SK-N-SH (cell line): Measurements from ENCODE around the gene NF2. TPM values are rescaled to one million over a fixed set of nuclear protein-coding genes. Genes with fewer than 3 reads are reported as not detected.
A peak's percentile ranks its signal among the peaks of the same experiment; 100 is the strongest.

Experiments used
- CTCF ChIA-PET: fragments of 300-600, 350-600 bp; formaldehyde crosslinking; extraction: SDS; loops from one replicate; lab custom pipeline; 2021; lab: Yijun Ruan, JAX
- POLR2A ChIA-PET: fragments of 350-600 bp; sonication (Branson Sonifier 250); formaldehyde crosslinking; extraction: SDS; loops from one replicate; lab custom pipeline; 2020; ENCODE audit warnings: antibody characterized with exemption, inconsistent platforms; lab: Yijun Ruan, JAX
- DNase-seq: peaks from one replicate; pipeline ENCODE4 v3.0.0; 2012
- H2AFZ ChIP-seq: fragments of 200-600 bp; sonication (generic); 2 replicates; pipeline ENCODE4 v1.8.1; 2016; ENCODE audit warnings: antibody characterized with exemption, mild to moderate bottlenecking, low read depth
- H3F3A ChIP-seq: fragments of 200-600 bp; sonication (generic); replicated peaks from 2 replicates; pipeline ENCODE3; 2016; ENCODE audit warnings: antibody characterized with exemption, mild to moderate bottlenecking; ENCODE audit not compliant: insufficient read depth
- H3K27ac ChIP-seq, 2 experiments: fragments of 200-500 bp in 1 of 2; fragments of 200-600 bp in 1 of 2; sonication (Bioruptor generic) in 1 of 2; sonication (generic), shearing (Covaris generic) in 1 of 2; 2 replicates each; pipeline versions ENCODE4 v1.5.1 to v1.6.1; 2014 to 2016; ENCODE audit warnings: low read depth in 2 of 2, inconsistent platforms in 1 of 2, low read length in 1 of 2, mild to moderate bottlenecking in 1 of 2, mixed read lengths in 1 of 2
- H3K27me3 ChIP-seq: fragments of 200-600 bp; sonication (generic), shearing (Covaris generic); 2 replicates; pipeline ENCODE4 v1.6.1; 2016; ENCODE audit warnings: mixed run types; ENCODE audit not compliant: insufficient read depth
- H3K36me3 ChIP-seq, 2 experiments: fragments of 200-500 bp in 1 of 2; fragments of 200-600 bp in 1 of 2; sonication (Bioruptor generic) in 1 of 2; sonication (generic) in 1 of 2; replicated peaks in 1 of 2; 2 replicates each; pipeline versions ENCODE3 to v1.5.1; 2014 to 2016; ENCODE audit warnings: low read length in 1 of 2, mild to moderate bottlenecking in 1 of 2; ENCODE audit not compliant: insufficient read depth in 2 of 2, control insufficient read depth in 1 of 2
- H3K4me1 ChIP-seq, 2 experiments: fragments of 200-500 bp in 1 of 2; fragments of 200-600 bp in 1 of 2; sonication (Bioruptor generic) in 1 of 2; sonication (generic), shearing (Covaris generic) in 1 of 2; 2 replicates each; pipeline versions ENCODE4 v1.5.1 to v1.6.1; 2014 to 2016; ENCODE audit warnings: low read depth in 1 of 2, low read length in 1 of 2, mixed run types in 1 of 2; ENCODE audit not compliant: insufficient read depth in 2 of 2, control insufficient read depth in 1 of 2
- H3K4me2 ChIP-seq: fragments of 200-600 bp; sonication (generic), shearing (Covaris generic); 2 replicates; pipeline ENCODE4 v1.6.1; 2017; ENCODE audit warnings: mixed run types
- H3K4me3 ChIP-seq, 2 experiments: fragments of 200-500 bp in 1 of 2; fragments of 200-600 bp in 1 of 2; sonication (Bioruptor generic) in 1 of 2; sonication (generic), shearing (Covaris generic) in 1 of 2; 2 replicates each; pipeline versions ENCODE4 v1.5.1 to v1.8.1; 2014 to 2016; ENCODE audit warnings: low read depth in 2 of 2, inconsistent platforms in 1 of 2, low read length in 1 of 2, mild to moderate bottlenecking in 1 of 2, mixed read lengths in 1 of 2, moderate library complexity in 1 of 2
- H3K79me2 ChIP-seq: fragments of 200-600 bp; sonication (generic); 2 replicates; pipeline ENCODE4 v1.8.1; 2017; ENCODE audit warnings: mild to moderate bottlenecking; ENCODE audit not compliant: insufficient read depth
- H3K9ac ChIP-seq: fragments of 200-600 bp; sonication (generic); 2 replicates; pipeline ENCODE4 v1.6.1; 2017; ENCODE audit warnings: mixed run types
- H3K9me2 ChIP-seq: fragments of 200-600 bp; sonication (generic); 2 replicates; pipeline ENCODE4 v1.6.1; 2017; ENCODE audit warnings: mixed run types
- H3K9me3 ChIP-seq: fragments of 200-600 bp; sonication (generic); 2 replicates; pipeline ENCODE4 v1.6.1; 2017; ENCODE audit warnings: mixed run types, mild to moderate bottlenecking, moderate library complexity
- H4K20me1 ChIP-seq: fragments of 200-600 bp; sonication (generic); 2 replicates; pipeline ENCODE4 v1.6.1; 2017; ENCODE audit warnings: mild to moderate bottlenecking, mixed run types; ENCODE audit not compliant: insufficient read depth
- MXI1 ChIP-seq: IDR thresholded peaks from 2 replicates; pipeline ENCODE4 v1.6.1; 2012; ENCODE audit warnings: mild to moderate bottlenecking, low read depth, low read length, improper control_type of control experiment
- POLR2AphosphoS5 ChIP-seq: IDR thresholded peaks from 2 replicates; pipeline ENCODE4 v1.6.1; 2012; ENCODE audit warnings: low read depth, low read length
- RXRA ChIP-seq: IDR thresholded peaks from 2 replicates; pipeline ENCODE4 v1.4.0; 2012; ENCODE audit warnings: low read depth, mild to moderate bottlenecking, borderline replicate concordance
- TAF1 ChIP-seq: IDR thresholded peaks from 2 replicates; pipeline ENCODE4 v1.6.1; 2012; ENCODE audit warnings: low read depth, mild to moderate bottlenecking, low read length, moderate library complexity, borderline replicate concordance
- YY1 ChIP-seq: IDR thresholded peaks from 2 replicates; pipeline ENCODE4 v1.4.0; 2012; ENCODE audit warnings: low read depth, mild to moderate bottlenecking
- WGBS: methylation state at CpG from one replicate; pipeline ENCODE4 v1.1.6; 2017; ENCODE audit warnings: low lambda C conversion rate; 5-methylcytosine and 5-hydroxymethylcytosine counted together
- polyA plus RNA-seq, 3 experiments: library from polyadenylated mRNA; depleted of rRNA; stranded (reverse); fragments of >200 nt; gene quantifications; 2 replicates each; pipeline ENCODE4 v1.2.3, GENCODE V29; 2012
- TF ChIP-seq, protein P1 (sequence below): fragments of 200-600 bp; sonication (generic); IDR thresholded peaks from 2 replicates; pipeline ENCODE4 v1.6.1; 2017; ENCODE audit warnings: antibody characterized with exemption, mild to moderate bottlenecking, moderate library complexity

Gene NF2
- polyA plus RNA-seq, 1 of the 3 experiments (the other 2 are of a cell fraction): 44.1 TPM

DNA sequence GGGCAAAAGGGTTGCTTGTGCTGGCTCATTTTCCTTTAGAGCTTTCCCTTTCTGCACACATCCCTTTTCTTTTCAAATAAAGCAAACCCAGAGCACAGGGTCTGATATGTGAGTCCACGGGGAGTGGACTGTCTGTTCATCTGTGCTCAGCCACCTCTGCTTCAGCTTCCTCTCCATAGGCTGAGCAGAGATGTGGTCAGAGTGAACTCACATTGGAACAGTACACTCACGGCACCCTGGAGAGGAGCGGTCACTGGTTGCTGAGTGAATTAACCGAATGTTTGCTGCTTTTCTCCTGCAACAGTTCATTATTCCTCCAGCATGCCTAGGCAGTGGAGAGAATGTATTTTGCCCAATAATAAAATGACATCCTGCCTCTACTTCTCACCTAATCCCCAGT is 80.1 kb downstream of the NF2 start (continued):
- TF ChIP-seq TAF1 (no peak), YY1 (no peak)

DNA sequence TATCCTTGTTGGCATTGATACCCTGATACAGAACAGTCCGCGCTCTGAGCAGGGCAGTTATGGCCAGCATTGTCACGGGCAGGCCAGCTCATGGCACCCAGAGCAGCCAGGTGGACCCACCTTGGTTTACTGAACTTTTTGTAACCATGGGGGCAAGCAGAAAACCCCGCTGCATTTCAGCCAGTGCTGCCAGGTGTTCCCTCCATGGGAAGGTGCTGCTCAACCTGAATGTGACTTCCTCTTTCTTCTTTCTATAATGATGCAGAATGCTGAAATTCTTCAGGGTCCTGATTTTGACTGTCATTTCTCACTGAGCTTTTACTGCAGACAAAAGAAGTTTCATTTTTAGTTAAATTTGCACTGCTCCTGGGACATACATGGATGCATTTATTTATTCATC is 80.8 kb downstream of the NF2 start:
- DNase-seq: no peak
- TF ChIP-seq, protein P1, sequence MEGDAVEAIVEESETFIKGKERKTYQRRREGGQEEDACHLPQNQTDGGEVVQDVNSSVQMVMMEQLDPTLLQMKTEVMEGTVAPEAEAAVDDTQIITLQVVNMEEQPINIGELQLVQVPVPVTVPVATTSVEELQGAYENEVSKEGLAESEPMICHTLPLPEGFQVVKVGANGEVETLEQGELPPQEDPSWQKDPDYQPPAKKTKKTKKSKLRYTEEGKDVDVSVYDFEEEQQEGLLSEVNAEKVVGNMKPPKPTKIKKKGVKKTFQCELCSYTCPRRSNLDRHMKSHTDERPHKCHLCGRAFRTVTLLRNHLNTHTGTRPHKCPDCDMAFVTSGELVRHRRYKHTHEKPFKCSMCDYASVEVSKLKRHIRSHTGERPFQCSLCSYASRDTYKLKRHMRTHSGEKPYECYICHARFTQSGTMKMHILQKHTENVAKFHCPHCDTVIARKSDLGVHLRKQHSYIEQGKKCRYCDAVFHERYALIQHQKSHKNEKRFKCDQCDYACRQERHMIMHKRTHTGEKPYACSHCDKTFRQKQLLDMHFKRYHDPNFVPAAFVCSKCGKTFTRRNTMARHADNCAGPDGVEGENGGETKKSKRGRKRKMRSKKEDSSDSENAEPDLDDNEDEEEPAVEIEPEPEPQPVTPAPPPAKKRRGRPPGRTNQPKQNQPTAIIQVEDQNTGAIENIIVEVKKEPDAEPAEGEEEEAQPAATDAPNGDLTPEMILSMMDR: no peak
- ChIA-PET CTCF (interaction anchor here (0.8 to 2.7 kb wide), 5 partner anchors 9 to 404 kb away, joined by 3 to 10 read pairs (median 7); no protein-coding TSS in a partner anchor), POLR2A (no interaction called here)
- Histone ChIP-seq H3K9ac (no peak overlapping the region), H3K4me1 (peaks cover 0 to 2% of the 10 kb centered on the region in 2 experiments; a peak in 1 of 4 replicates), H3K4me2 (no peak overlapping the region), H3K27me3 (no peaks in the 10 kb centered on the region), H3K27ac (no peak overlapping the region), H3K36me3 (peaks cover 13 to 44% of the 10 kb centered on the region in 2 experiments), H3K9me3 (no peaks in the 10 kb centered on the region), H3K79me2 (no peaks in the 10 kb centered on the region), H3K4me3 (no peak overlapping the region), H3F3A (no peaks in the 10 kb centered on the region), H2AFZ (no peak overlapping the region), H4K20me1 (no peaks in the 10 kb centered on the region), H3K9me2 (no peaks in the 10 kb centered on the region)
- 83% methylated on average over 2 of the region's 4 CpGs for WGBS

DNA sequence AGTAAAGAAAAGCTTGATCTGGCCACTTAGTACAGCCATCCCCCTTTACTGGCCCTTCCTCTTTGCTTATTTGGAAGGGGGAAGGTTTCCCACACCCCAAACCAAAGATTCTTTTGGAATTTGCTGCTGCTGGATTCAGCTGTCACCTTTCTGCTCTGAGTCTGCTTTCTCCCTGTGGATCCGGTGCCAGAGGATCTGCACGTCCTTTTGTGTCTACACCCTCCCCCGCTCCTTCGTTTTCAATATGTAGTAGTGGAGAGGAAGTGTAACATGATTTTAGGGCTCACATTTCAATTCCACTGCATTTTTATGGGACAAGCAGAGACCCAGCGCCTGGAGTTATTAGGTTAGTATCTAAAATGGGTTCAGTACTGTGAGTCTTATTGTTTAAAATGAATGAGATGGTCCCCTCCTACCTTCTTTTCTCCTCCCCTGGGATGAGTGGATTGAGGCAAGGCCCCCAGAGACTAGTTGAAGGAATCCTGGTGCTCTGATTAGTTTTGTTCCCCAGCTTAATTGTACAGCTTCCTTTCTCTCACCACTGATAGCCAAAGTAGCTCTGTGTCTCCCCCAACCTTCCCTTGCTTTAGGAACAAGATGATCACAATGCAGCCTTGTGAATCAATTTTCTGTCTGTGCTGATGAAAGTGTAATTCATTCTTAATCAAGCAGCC is 85.9 kb downstream of the NF2 start:
- H3K4me1 ChIP-seq: peaks cover 15 to 40% of the 10 kb centered on the region in 2 experiments
- peaks cover 8% of the 10 kb centered on the region for H4K20me1 ChIP-seq
- H3K27me3 ChIP-seq: no peaks in the 10 kb centered on the region
- no peak overlapping the region for H2AFZ ChIP-seq
- no peaks in the 10 kb centered on the region for H3K9me2 ChIP-seq
- WGBS: 87% methylated on average over 5 of the region's 5 CpGs
- POLR2A ChIA-PET: interaction anchor here (0.8 to 1.5 kb wide), 3 partner anchors 44 to 110 kb away, joined by 3 to 4 read pairs (median 4); partner anchors contain the start of genes UQCR10 and ZMAT5
- peaks cover 15 to 19% of the 10 kb centered on the region in 2 experiments for H3K36me3 ChIP-seq
- no peak for TF ChIP-seq RXRA
- 0 out of 2 replicates have a peak, but pooled peaks have one; percentile 27 for TF ChIP-seq MXI1
- no peak for TF ChIP-seq POLR2AphosphoS5
- H3F3A ChIP-seq: no peaks in the 10 kb centered on the region
- no peaks in the 10 kb centered on the region for H3K9me3 ChIP-seq
- H3K9ac ChIP-seq: no peak overlapping the region
- peak overlapping the region in 1 of 2 experiments; percentile 49; a peak in 1 of 4 replicates for H3K4me3 ChIP-seq
- CTCF ChIA-PET: interaction anchor here (0.6 to 7.1 kb wide), 65 partner anchors 8 to 419 kb away, joined by 3 to 64 read pairs (median 5); partner anchors contain the start of genes CABP7 and THOC5
- H3K27ac ChIP-seq: no peak overlapping the region
- no peaks in the 10 kb centered on the region for H3K79me2 ChIP-seq
- H3K4me2 ChIP-seq: peak overlapping the region; percentile 32; the same call in 1 of the 2 replicates
- no peak for DNase-seq
